ENCODE data around the gene CFAP74. TPM values are rescaled to one million over a fixed set of nuclear protein-coding genes. Genes with fewer than 3 reads are reported as not detected.

The CFAP74 gene
- total and polyA plus RNA-seq, 2 donors (not counting 3 experiments of a cell fraction or from before 2014, with no cell fraction given): not detected

GRCh38 chr1:1877865-1878436 lies 125.6 kb downstream of the CFAP74 start:
- BruUV-seq (replicated peaks): no TSS peak
- Histone ChIP-seq H3K9me3 (replicated peaks; ENCODE audit: control insufficient read depth, insufficient read depth, low read length) (no peaks in the 10 kb centered on the region), H3K79me2 (ENCODE audit: control insufficient read depth, insufficient read depth, low read length) (peaks cover 99% of the 10 kb centered on the region), H4K20me1 (replicated peaks; ENCODE audit: control insufficient read depth, extremely low read depth, insufficient read depth, low read length) (peaks cover 17% of the 10 kb centered on the region), H3K36me3 (ENCODE audit: control insufficient read depth in 2 of 2, extremely low read depth in 1 of 2, insufficient read depth in 2 of 2, low read length in 2 of 2) (peaks cover 6 to 13% of the 10 kb centered on the region in 2 experiments), H3K9ac (replicated peaks; ENCODE audit: extremely low read depth, insufficient read depth, low read length) (no peak overlapping the region), H3K4me3 (replicated peaks in 1 of 3; ENCODE audit: insufficient read depth in 1 of 3, low read depth in 1 of 3, low read length in 3 of 3) (no peak overlapping the region), H2AFZ (ENCODE audit: low read depth, low read length) (no peak overlapping the region), H3K27ac (ENCODE audit: insufficient read depth, low read depth, low read length) (no peak overlapping the region), H3K4me2 (ENCODE audit: insufficient read depth, low read length) (no peak overlapping the region), H3K4me1 (ENCODE audit: control insufficient read depth, extremely low read depth, insufficient read depth, low read length) (no peaks in the 10 kb centered on the region), H3K27me3 (ENCODE audit: control insufficient read depth in 2 of 2, insufficient read depth in 2 of 2, low read length in 2 of 2) (no peaks in the 10 kb centered on the region), H3K9me1 (replicated peaks; ENCODE audit: control insufficient read depth, extremely low read depth, insufficient read depth, low read length) (no peaks in the 10 kb centered on the region)
- ChIA-PET CTCF (no interaction called here), POLR2A (no interaction called here)
- dilution Hi-C loops (cut with MboI; ENCODE audit: extremely low pct_ligation_motif_present, low sequenced_read_pairs): no loop called here
- FAIRE-seq (no peak), DNase-seq (ENCODE audit: low read depth, low spot score) (no peak)
- TF ChIP-seq POLR2AphosphoS5 (IDR thresholded peaks at IDR 0.05; ENCODE audit: insufficient read depth, low read depth, low read length): peak; percentile 18
- no peak for TF ChIP-seq JUN (IDR thresholded peaks at IDR 0.05; ENCODE audit: borderline replicate concordance, insufficient read depth, insufficient read length, low read depth)
- no peak for TF ChIP-seq FOS (IDR thresholded peaks at IDR 0.05; ENCODE audit: borderline replicate concordance, insufficient read depth, low read length)
- TF ChIP-seq EZH2 (IDR thresholded peaks at IDR 0.05; ENCODE audit: borderline replicate concordance, low read depth, low read length, severe bottlenecking): no peak
- intact Hi-C loops (cut with micrococcal nuclease): no loop called here

DNA sequence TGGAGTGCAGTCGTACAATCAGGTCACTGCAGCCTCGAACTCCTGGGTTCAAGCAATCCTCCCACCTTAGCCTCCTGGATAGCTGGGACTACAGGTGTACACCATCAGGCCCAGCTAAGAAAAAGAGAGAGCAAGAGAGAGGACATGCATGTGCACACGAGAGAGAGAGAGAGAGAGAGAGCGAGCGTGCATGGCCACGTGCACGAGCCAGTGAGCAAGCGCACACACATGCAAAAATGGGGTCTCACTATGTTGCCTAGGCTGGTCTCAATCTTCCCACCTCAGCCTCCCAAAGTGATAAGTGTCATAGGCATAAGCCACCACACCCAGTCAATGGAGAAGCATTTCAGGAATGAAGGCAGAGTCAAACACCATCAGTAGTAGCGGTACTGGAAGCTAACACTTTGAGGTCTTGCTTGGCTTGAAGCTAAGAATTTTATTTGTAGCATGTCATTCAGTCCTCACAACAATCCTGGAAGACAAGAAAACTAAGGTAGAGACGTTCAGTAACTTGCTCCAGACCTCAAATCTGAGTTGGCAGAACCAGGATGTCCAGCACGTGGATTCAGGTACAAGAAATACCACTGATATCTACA lies 127.2 kb downstream of the CFAP74 start:
- Histone ChIP-seq H3K36me3 (ENCODE audit: control insufficient read depth in 2 of 2, extremely low read depth in 1 of 2, insufficient read depth in 2 of 2, low read length in 2 of 2) (peaks cover 6 to 13% of the 10 kb centered on the region in 2 experiments), H3K27ac (ENCODE audit: insufficient read depth, low read depth, low read length) (no peak overlapping the region)
- intact Hi-C loops (cut with micrococcal nuclease): no loop called here

More for the DNA sequence above, 127.2 kb downstream of the CFAP74 start:
- dilution Hi-C loops (cut with MboI; ENCODE audit: extremely low pct_ligation_motif_present, low sequenced_read_pairs): no loop called here
- no peak for TF ChIP-seq JUN (IDR thresholded peaks at IDR 0.05; ENCODE audit: borderline replicate concordance, insufficient read depth, insufficient read length, low read depth)
- Histone ChIP-seq H4K20me1 (replicated peaks; ENCODE audit: control insufficient read depth, extremely low read depth, insufficient read depth, low read length) (peaks cover 23% of the 10 kb centered on the region), H2AFZ (ENCODE audit: low read depth, low read length) (no peak overlapping the region), H3K9me3 (replicated peaks; ENCODE audit: control insufficient read depth, insufficient read depth, low read length) (no peaks in the 10 kb centered on the region), H3K4me1 (ENCODE audit: control insufficient read depth, extremely low read depth, insufficient read depth, low read length) (no peaks in the 10 kb centered on the region), H3K4me3 (replicated peaks in 1 of 3; ENCODE audit: insufficient read depth in 1 of 3, low read depth in 1 of 3, low read length in 3 of 3) (no peak overlapping the region), H3K79me2 (ENCODE audit: control insufficient read depth, insufficient read depth, low read length) (peaks cover 99% of the 10 kb centered on the region), H3K9ac (replicated peaks; ENCODE audit: extremely low read depth, insufficient read depth, low read length) (no peak overlapping the region), H3K27me3 (ENCODE audit: control insufficient read depth in 2 of 2, insufficient read depth in 2 of 2, low read length in 2 of 2) (no peaks in the 10 kb centered on the region), H3K4me2 (ENCODE audit: insufficient read depth, low read length) (no peak overlapping the region), H3K9me1 (replicated peaks; ENCODE audit: control insufficient read depth, extremely low read depth, insufficient read depth, low read length) (no peaks in the 10 kb centered on the region)
- no peak for FAIRE-seq
- ChIA-PET POLR2A (no interaction called here), CTCF (interaction anchor here (1.0 to 2.9 kb wide), 2 partner anchors 18 to 32 kb away, joined by 3 to 9 read pairs; no protein-coding TSS in a partner anchor)
- BruUV-seq (replicated peaks): no TSS peak
- no peak for DNase-seq (ENCODE audit: low read depth, low spot score)

Data from endothelial cell of umbilical vein (primary cell).